HG02798 (cell line): ENCODE measurements around the gene IL1A.

Source experiments
- ATAC-seq: cut with Tn5 transposase; IDR thresholded peaks from one replicate; pipeline ENCODE4 v1.9.1; 2021; ENCODE audit warnings: mild to moderate bottlenecking; ENCODE audit not compliant: unreplicated experiment, poor library complexity

The IL1A gene

GRCh38 chr2:112730216-112730615 lies 54.1 kb downstream of the IL1A start:
- ATAC-seq = no peak

GRCh38 chr2:112728378-112729175 lies 55.7 kb downstream of the IL1A start:
- ATAC-seq = no peak

GRCh38 chr2:112728029-112728362 lies 56.3 kb downstream of the IL1A start:
- ATAC-seq = no peak

GRCh38 chr2:112727276-112728028 lies 56.8 kb downstream of the IL1A start:
- ATAC-seq = no peak

- peak; percentile 86 for ATAC-seq
Observed at GRCh38 chr2:112726487-112727190, 57.7 kb downstream of the IL1A start.

- ATAC-seq = peak; percentile 52
Observed at GRCh38 chr2:112725545-112726457, 58.5 kb downstream of the IL1A start.

- ATAC-seq = no peak
Observed at GRCh38 chr2:112724591-112725525, 59.4 kb downstream of the IL1A start.

GRCh38 chr2:112723995-112724394 lies 60.3 kb downstream of the IL1A start:
- ATAC-seq = no peak
